HG02798 (cell line): ENCODE results near the gene PNMA5.

Experiments used
- ATAC-seq: cut with Tn5 transposase; IDR thresholded peaks from one replicate; pipeline ENCODE4 v1.9.1; 2021; ENCODE audit warnings: mild to moderate bottlenecking; ENCODE audit not compliant: unreplicated experiment, poor library complexity

PNMA5 gene

DNA sequence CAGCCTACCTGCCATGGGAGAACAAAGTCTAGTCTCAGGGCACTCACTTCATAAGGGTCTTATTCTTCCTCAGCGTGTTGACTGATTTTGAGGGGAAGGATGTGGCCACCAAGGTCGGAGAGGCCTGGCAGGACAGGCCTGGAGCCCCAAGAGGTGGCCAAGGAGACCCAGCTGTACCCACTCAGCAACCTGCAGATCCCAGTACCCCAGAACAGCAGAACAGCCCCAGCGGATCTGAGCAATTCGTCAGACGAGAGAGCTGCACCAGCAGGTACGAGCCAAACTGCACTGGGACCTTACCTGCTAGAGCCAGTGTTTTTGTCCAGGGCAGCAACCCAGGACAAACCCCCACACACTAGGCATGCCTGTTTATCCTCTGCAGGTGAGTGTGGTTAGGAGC is 34.3 kb downstream of the PNMA5 start:
- no peak for ATAC-seq

DNA sequence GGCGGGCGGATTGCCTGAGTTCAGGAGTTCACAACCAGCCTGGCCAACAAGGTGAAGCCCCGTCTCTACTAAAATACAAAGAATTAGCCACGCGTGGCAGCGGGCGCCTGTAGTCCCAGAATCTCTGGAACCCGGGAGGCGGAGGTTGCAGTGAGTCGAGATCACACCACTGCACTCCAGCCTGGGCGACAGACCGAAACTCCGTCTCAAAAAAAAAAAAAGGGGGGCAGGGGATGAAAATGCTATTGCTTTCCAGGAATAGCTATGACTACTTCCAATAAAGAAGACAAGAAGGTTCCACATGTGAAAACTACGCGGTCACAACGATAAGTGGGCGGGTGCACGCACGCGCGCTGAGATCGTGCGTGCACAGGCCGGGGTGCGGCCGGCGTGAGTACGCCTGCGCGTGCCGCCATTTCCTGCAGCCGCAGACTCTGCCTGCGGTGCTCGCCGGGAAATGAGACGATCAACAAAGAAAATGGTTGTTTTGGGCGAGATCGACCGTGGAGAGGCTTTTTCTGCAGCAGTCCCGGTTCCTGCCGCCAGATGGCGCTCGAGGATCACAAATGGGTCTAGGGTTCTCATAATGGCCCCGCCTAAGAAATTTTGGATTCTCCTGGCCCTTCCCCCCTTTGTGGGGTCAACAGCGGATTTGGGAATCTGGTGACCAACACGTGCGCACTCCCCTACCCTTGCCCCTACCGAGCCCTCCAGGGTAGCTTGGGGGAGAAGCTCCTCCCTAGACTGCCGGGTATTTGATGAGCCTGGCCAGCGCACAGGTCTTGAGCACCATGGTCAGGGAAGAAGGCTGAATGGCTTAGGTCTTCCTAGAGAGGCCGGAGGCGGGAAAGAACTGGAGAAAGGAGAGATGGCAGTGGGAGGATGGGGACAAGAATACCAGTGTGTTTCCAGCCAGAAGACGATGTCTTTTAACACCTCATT is 35.1 kb downstream of the PNMA5 start:
- peak; percentile 98 for ATAC-seq

GRCh38 chrX:152958047-152958446 is 35.9 kb downstream of the PNMA5 start:
- no peak for ATAC-seq

DNA sequence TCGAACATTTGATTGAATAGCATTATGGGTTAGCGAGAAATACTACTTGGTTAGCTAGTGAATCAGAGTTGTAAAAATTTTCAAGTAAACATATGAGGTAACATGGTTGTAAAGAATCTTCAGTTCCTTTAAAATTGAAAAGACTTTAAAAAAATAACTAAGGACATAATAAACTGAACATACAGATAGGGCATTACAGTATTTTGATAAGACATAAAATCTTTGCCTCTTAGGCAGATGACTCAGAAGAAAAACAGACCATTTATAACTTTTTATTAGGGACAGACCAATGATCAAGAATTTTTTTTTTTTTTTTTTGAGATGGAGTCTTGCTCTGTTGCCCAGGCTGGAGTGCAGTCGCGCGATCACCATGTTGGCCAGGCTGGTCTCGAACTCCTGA is 43.1 kb downstream of the PNMA5 start:
- no peak for ATAC-seq

DNA sequence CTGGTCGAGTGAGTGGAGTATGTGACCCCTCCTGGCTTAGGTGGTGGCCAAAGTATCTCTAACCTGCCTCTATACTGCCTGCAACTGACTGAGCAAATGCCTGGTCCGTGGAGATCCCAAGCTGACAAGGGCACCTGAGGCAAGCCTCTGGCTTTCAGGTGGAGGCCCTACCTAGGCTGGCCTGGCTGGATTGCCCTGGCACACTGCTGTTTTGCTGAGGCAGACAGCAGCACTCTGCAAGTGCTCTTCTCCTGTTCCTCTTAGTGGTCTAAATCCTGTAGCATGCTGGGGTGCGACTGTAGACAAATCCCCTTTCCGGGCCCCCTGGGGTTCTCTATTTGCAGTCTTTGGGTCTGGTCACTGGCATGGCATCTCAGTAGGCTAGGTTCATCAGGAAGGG is 44.8 kb downstream of the PNMA5 start:
- ATAC-seq, result no peak

GRCh38 chrX:152946681-152947080 is 47.2 kb downstream of the PNMA5 start:
- ATAC-seq, result no peak

- ATAC-seq, result no peak
These were observed 48.6 kb downstream of the PNMA5 start for GRCh38 chrX:152945021-152945979.

- no peak for ATAC-seq
These were observed 50.1 kb downstream of the PNMA5 start for GRCh38 chrX:152943826-152944225.

DNA sequence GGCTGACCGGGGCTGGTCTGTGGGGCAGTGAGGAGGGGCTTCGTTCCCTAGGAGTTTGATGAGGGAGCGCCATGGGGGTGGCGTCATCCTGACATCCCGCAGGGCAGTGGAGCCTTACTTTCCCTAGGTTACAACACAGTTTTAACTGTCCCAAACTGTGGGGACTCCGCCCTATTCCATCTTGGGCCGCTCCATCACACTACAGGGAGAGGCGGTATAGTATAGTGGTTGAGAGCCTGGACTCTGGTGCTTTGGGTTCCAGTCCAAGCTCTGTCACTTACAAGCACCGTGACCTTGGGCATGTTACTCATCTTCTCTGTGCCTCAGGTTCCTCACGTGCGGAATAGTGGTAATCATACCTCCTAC is 51.9 kb downstream of the PNMA5 start:
- no peak for ATAC-seq

DNA sequence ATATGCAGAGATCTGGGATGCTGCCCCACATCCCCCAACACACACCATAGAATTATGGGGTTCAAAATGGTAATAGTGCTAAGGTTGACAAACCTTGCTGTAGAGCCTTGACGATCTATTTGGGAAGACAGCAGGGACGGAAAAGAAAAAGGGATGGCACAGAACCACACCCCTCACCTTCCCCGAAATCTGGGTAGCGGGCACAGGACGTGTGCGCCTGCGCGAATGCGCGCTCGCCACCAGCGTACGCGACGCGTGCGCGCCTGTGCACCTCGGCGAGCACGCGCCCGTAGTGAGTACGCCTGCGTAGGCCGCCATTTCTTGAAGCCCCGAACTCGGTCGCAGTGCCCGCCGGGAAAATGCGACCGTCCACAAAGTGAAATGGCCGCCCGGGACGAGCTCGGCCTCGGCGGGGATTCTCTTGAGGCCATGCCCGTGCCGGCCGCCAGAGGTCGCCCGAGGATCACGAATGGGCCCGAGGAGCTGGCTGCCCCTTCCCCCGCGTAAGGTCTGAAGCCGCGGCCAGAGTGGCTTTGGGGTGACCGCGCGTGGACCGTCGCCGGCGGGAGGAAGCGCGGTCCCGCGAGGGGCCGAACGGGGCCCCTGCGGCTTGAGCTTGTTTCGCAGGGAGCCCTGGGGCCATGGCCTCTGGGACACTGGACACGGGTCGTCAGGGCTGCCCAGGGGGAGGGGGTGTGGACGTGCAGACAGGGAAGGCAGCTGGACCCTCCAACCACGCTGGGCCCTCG is 52.4 kb downstream of the PNMA5 start:
- ATAC-seq, result peak; percentile 96
